ENCODE results near the gene SNRPN.

SNRPN gene

GRCh38 chr15:24955531-24955921, 739 bp downstream of the SNRPN start:
- no peak for DNase-seq (ENCODE audit: low read depth)
- H3K4me3 ChIP-seq (ENCODE audit: control insufficient read depth, low read depth, low read length): peak overlapping the region; percentile 97
- TF ChIP-seq CTCF (IDR thresholded peaks at IDR 0.05; ENCODE audit: control insufficient read depth, insufficient read depth, low read depth, low read length, missing control alignments): no peak

DNA sequence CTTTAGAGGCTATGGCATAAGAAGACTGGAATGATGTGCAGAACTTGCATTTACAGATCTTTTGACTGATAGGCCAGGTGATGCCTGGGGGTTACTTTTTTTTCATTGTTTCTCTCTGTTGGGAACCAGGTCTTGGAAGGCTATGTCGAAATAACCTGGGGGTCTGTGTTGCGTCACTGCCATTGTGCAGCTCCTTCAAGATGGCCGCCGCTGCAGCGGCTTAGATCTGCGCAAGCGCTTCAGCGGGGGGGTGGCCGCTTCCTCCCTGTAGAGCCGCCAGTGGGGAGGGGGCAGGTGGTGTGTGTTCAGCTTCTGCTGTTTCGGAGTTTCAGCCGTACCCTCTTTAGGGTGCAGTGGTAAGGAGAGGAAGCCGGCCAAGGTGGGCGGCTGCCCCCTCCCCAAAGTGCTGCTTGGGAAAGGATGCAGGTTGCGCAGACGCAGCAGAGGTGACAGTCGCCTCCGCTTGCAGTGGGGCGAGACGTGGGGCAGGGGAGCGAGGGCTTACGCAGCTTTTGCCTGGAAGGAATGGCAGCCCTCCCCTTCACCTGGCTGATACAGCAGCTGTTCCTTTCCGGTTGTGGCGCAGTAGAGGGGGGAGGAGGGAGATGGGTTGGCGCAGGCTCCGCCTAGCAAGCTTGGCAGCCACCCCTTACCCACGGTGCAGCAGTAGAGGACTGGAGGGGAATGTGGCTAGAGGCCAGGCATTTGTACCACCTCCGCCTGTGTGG, 1.5 kb downstream of the SNRPN start:
- no peak for DNase-seq (ENCODE audit: low read depth)
- no peak for TF ChIP-seq CTCF (IDR thresholded peaks at IDR 0.05; ENCODE audit: control insufficient read depth, insufficient read depth, low read depth, low read length, missing control alignments)
- H3K4me3 ChIP-seq (ENCODE audit: control insufficient read depth, low read depth, low read length): peak overlapping the region; percentile 97

DNA sequence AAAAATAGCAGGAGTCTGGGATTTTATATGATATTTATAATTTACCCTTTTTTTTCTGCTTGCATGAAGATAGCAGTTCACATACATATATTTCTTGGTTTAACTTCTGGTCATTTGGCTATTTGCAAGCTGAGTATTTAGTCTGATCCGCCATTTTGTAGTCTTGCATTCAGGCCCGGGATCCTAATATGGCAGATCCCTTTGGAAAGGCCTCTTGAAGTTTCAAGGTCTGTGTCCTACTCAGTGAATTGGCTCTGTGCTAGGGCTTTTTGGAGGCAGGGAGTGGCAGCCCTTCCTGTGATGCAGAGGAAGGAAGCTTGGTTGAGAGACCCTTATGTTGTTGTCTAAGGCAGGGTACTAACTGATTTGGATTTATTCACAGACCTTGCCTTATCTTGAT, 2.9 kb downstream of the SNRPN start:
- TF ChIP-seq CTCF (IDR thresholded peaks at IDR 0.05; ENCODE audit: control insufficient read depth, insufficient read depth, low read depth, low read length, missing control alignments): no peak
- H3K4me3 ChIP-seq (ENCODE audit: control insufficient read depth, low read depth, low read length): no peak overlapping the region
- DNase-seq (ENCODE audit: low read depth): no peak

GRCh38 chr15:24961967-24962366, 7.2 kb downstream of the SNRPN start:
- no peak overlapping the region for H3K4me3 ChIP-seq (ENCODE audit: control insufficient read depth, low read depth, low read length)
- DNase-seq (ENCODE audit: low read depth): no peak
- TF ChIP-seq CTCF (IDR thresholded peaks at IDR 0.05; ENCODE audit: control insufficient read depth, insufficient read depth, low read depth, low read length, missing control alignments): no peak

DNA sequence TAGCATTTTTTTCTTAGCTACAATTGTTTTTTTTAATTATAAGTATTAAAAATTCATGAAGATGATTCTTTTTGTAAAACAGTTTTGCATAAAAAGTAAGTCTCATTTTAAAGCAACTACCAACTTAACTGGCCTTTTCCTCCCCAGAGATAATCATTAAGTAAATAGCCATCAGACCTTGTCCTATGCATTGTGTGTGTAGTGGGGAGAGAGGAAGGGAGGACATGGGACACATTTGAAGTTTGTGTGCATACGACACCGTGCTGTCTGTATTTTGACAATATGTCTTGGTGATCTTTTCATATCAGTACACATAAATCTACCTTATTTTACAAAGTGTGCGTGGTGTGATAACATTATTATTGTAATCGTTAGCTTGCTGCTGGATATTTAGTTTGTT, 8.1 kb downstream of the SNRPN start:
- no peak for TF ChIP-seq CTCF (IDR thresholded peaks at IDR 0.05; ENCODE audit: control insufficient read depth, insufficient read depth, low read depth, low read length, missing control alignments)
- DNase-seq (ENCODE audit: low read depth): no peak
- H3K4me3 ChIP-seq (ENCODE audit: control insufficient read depth, low read depth, low read length): no peak overlapping the region

GRCh38 chr15:24966364-24967103, 11.7 kb downstream of the SNRPN start:
- no peak for TF ChIP-seq CTCF (IDR thresholded peaks at IDR 0.05; ENCODE audit: control insufficient read depth, insufficient read depth, low read depth, low read length, missing control alignments)
- H3K4me3 ChIP-seq (ENCODE audit: control insufficient read depth, low read depth, low read length): no peak overlapping the region
- DNase-seq (ENCODE audit: low read depth): no peak
